ENCODE data around the gene CYBRD1.

CYBRD1 gene

GRCh38 chr2:171512683-171513195 lies 9.5 kb upstream of the CYBRD1 start:
- no peak for ATAC-seq (ENCODE audit: insufficient read depth, low read depth)
- no peak overlapping the region for H3K9ac ChIP-seq (ENCODE audit: low read depth, low read length)
- H3K27ac ChIP-seq (ENCODE audit: low read length): no peak overlapping the region

DNA sequence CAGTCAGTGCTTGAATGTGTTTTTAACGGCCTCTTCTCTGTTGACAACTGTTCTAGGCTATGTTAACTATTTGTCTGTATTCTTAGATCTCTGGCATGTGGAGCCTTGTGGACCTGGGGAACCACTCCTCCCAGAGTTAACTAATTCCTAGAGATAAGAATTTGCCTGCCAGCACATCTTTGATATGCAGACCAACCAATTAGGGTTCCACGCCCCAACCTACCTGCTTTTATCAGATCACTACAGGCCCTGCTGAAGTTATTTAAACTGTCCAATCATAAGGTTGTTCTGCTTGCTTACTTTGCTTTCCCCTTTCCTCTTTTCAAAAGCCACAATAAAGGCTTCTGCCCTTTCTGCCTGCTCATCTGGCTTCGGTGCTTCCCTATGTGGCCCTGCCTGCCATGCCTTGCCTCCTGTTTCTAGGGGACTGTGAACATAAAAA lies 8.5 kb upstream of the CYBRD1 start:
- H3K4me1 ChIP-seq (ENCODE audit: insufficient read depth, low read length): no peaks in the 10 kb centered on the region
- no peaks in the 10 kb centered on the region for H3K9me3 ChIP-seq (ENCODE audit: insufficient read depth, low read length, severe bottlenecking)
- no peaks in the 10 kb centered on the region for H3K36me3 ChIP-seq (ENCODE audit: insufficient read depth, low read length)
- H2AFZ ChIP-seq (ENCODE audit: low read depth, low read length): no peak overlapping the region
- DNase-seq (no peak), ATAC-seq (ENCODE audit: insufficient read depth, low read depth) (peak; percentile 40; the same call in 1 of the 3 replicates)
- H3K4me2 ChIP-seq (ENCODE audit: insufficient read depth, low read length): no peak overlapping the region
- H3K79me2 ChIP-seq (ENCODE audit: insufficient read depth, low read length): no peaks in the 10 kb centered on the region
- H3K9ac ChIP-seq (ENCODE audit: low read depth, low read length): no peak overlapping the region
- no peak overlapping the region for H3K27ac ChIP-seq (ENCODE audit: low read length)
- no peaks in the 10 kb centered on the region for H3K27me3 ChIP-seq (ENCODE audit: insufficient read depth, low read length, poor library complexity)
- no peak overlapping the region for H3K4me3 ChIP-seq (ENCODE audit: low read depth in 1 of 2, low read length in 2 of 2)
- no peaks in the 10 kb centered on the region for H4K20me1 ChIP-seq (ENCODE audit: insufficient read depth, low read length)
- no peak for TF ChIP-seq CTCF (IDR thresholded peaks at IDR 0.05; ENCODE audit: borderline replicate concordance, extremely low read depth, low read length, poor library complexity, severe bottlenecking)

More at GRCh38 chr2:171512683-171513195, 9.5 kb upstream of the CYBRD1 start:
- Histone ChIP-seq H3K4me2 (ENCODE audit: insufficient read depth, low read length) (no peak overlapping the region), H3K36me3 (ENCODE audit: insufficient read depth, low read length) (no peaks in the 10 kb centered on the region), H3K9me3 (ENCODE audit: insufficient read depth, low read length, severe bottlenecking) (no peaks in the 10 kb centered on the region), H3K79me2 (ENCODE audit: insufficient read depth, low read length) (no peaks in the 10 kb centered on the region), H3K4me3 (ENCODE audit: low read depth in 1 of 2, low read length in 2 of 2) (no peak overlapping the region), H3K4me1 (ENCODE audit: insufficient read depth, low read length) (no peaks in the 10 kb centered on the region), H3K27me3 (ENCODE audit: insufficient read depth, low read length, poor library complexity) (no peaks in the 10 kb centered on the region), H4K20me1 (ENCODE audit: insufficient read depth, low read length) (no peaks in the 10 kb centered on the region), H2AFZ (ENCODE audit: low read depth, low read length) (no peak overlapping the region)
- no peak for DNase-seq
- TF ChIP-seq CTCF (IDR thresholded peaks at IDR 0.05; ENCODE audit: borderline replicate concordance, extremely low read depth, low read length, poor library complexity, severe bottlenecking): no peak
- no peak for TF ChIP-seq EZH2 (IDR thresholded peaks at IDR 0.05; ENCODE audit: borderline replicate concordance, low read depth, low read length, severe bottlenecking)

- no peak overlapping the region for H2AFZ ChIP-seq (ENCODE audit: low read depth, low read length)
- no peaks in the 10 kb centered on the region for H3K4me1 ChIP-seq (ENCODE audit: insufficient read depth, low read length)
- TF ChIP-seq CTCF (IDR thresholded peaks at IDR 0.05; ENCODE audit: borderline replicate concordance, extremely low read depth, low read length, poor library complexity, severe bottlenecking) (no peak), EZH2 (IDR thresholded peaks at IDR 0.05; ENCODE audit: borderline replicate concordance, low read depth, low read length, severe bottlenecking) (no peak)
- H3K4me2 ChIP-seq (ENCODE audit: insufficient read depth, low read length): no peak overlapping the region
- no peak overlapping the region for H3K27ac ChIP-seq (ENCODE audit: low read length)
- H4K20me1 ChIP-seq (ENCODE audit: insufficient read depth, low read length): no peaks in the 10 kb centered on the region
- ATAC-seq (ENCODE audit: insufficient read depth, low read depth): no peak
- no peaks in the 10 kb centered on the region for H3K79me2 ChIP-seq (ENCODE audit: insufficient read depth, low read length)
- H3K36me3 ChIP-seq (ENCODE audit: insufficient read depth, low read length): no peaks in the 10 kb centered on the region
- no peak overlapping the region for H3K9ac ChIP-seq (ENCODE audit: low read depth, low read length)
- DNase-seq: no peak
- H3K4me3 ChIP-seq (ENCODE audit: low read depth in 1 of 2, low read length in 2 of 2): no peak overlapping the region
- peaks cover 5% of the 10 kb centered on the region for H3K27me3 ChIP-seq (ENCODE audit: insufficient read depth, low read length, poor library complexity)
- no peaks in the 10 kb centered on the region for H3K9me3 ChIP-seq (ENCODE audit: insufficient read depth, low read length, severe bottlenecking)
Observed at GRCh38 chr2:171514908-171515582, 7.2 kb upstream of the CYBRD1 start.
